NOMO-1 (cell line): ENCODE results near the gene PCBP3.
"Not testable (repeated sequence)": the region's sequence is repeated elsewhere in the genome, so short reads cannot be mapped to it uniquely, and the experiment has no call there.

Source experiments
- DNase-seq, 2 experiments: peaks; one replicate each; lab custom pipeline; 2025; ENCODE audit not compliant: unreplicated experiment in 2 of 2; lab: John Stamatoyannopoulos, UW

Gene PCBP3

GRCh38 chr21:45970674-45971615, 327.4 kb downstream of the PCBP3 start:
- peak in 1 of 2 experiments; percentile 9 for DNase-seq

DNA sequence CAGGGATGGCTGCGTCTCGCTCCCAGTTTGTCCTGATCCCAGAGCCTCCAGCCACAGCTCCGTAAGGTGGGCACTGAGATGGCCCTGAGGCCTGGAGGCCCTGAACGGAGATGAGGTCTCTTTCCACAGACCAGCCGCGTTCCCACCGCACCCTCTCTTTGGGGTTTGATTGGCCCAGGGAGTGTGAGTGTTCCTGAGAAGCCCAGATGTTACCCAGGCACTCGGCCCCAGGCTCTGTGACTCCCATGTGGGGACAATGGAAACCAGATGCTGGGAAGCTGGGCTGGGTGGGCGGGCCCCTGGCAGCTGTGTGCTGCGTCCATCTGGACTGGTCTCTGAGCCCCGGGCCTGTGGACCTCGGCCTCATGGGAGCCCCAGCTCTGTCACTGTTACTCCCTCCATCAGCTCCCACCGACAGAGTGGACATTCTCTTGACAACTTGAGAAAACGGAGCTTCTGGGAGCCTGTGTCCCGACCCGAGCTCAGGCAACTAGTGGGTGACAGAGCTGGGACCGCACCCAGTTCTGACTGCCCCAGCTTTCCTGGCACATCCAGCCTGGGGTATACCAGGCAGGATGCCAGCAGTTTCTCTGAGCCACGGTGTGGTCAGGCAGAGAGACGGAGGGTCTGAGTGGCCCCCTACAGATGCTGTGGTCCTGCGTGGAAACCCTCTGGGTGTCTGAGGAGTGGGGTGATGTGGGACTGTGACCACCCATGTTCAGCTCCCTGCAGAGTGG, 328.3 kb downstream of the PCBP3 start:
- no peak for DNase-seq

DNA sequence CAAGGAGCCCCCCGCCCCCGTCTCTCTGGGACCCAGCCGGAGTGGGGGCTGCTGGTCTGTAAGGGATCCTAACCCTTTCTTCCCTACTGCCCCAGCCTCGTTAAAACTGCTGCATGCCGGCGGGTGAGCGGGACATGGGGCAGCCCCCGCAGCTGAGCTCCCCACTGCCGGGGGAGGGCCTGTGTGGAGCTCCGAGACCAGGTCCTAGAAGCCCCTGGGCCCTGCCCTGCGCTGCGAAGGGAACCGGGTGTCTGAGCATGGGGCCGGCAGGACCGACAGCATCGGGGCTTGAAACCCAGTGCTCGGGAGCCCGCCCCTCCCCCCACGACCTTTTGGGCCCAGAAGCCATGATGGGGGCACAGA, 328.8 kb downstream of the PCBP3 start:
- no peak for DNase-seq

DNA sequence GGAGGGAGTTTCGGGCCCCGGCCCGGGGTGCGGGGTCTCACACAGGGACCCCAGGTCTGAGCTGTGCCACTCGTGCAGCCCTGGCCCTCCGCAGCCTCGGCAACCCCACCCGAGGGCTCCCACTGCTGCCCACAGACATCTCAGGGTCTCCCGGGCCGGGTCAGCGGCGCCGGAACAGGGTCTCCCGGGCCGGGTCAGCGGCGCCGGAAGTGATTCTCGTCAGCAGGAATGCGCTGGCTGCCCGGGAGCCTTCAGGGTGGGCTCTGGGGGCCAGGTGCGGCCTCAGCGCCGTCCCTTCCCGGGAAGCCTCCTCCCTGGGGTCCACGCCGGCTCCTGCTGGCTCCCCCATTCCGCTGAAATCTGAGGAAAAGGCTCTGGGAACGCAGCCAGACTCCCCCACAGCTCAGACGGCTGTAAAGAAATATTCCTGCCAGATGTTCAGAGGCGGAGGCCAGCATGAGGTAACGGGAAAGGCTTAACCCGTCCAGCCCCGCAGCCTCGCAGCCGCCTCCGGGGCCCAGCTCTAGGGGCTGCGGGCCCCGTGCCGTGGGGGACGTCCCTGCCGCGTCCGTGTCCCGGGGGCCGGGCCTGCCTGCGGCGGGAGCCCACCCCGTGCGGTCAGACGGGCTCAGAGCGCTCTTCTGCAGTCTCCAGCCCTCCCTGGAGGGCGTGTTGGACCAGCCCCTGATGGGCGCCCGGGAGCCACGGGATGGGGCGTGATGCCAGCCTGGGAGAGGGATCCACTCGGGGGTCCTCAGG, 329.4 kb downstream of the PCBP3 start:
- DNase-seq, result no peak

DNA sequence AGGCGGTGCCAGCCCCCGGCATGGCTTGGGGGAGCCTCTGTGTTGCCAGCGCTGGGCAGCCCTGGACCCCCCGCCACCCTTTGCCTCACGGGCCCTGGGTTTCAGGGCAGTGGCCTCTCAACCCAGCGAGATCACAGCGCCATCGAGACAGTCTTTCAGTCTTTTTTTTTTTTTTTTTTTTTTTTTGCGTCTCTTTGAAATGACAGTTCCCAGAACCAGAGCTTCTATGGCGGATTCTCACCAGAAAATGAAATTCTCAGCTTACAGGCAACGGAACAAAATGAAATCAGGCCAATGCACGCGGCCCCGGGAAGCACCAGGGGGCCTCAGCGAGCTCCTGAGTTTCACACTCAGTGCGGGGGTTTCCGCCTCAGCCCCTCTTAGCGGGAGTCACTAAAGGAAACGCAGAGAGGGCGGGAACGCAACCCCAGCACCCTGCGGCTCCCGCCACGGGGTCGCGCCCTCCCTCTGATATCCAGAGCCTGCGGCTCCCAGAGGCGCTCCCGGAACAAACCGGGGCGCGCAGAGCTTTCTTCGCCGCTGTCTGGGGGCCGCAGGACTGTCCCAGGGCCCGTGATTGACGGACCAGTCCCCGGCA, 330.0 kb downstream of the PCBP3 start:
- DNase-seq, result peak; percentile 25 to 44

DNA sequence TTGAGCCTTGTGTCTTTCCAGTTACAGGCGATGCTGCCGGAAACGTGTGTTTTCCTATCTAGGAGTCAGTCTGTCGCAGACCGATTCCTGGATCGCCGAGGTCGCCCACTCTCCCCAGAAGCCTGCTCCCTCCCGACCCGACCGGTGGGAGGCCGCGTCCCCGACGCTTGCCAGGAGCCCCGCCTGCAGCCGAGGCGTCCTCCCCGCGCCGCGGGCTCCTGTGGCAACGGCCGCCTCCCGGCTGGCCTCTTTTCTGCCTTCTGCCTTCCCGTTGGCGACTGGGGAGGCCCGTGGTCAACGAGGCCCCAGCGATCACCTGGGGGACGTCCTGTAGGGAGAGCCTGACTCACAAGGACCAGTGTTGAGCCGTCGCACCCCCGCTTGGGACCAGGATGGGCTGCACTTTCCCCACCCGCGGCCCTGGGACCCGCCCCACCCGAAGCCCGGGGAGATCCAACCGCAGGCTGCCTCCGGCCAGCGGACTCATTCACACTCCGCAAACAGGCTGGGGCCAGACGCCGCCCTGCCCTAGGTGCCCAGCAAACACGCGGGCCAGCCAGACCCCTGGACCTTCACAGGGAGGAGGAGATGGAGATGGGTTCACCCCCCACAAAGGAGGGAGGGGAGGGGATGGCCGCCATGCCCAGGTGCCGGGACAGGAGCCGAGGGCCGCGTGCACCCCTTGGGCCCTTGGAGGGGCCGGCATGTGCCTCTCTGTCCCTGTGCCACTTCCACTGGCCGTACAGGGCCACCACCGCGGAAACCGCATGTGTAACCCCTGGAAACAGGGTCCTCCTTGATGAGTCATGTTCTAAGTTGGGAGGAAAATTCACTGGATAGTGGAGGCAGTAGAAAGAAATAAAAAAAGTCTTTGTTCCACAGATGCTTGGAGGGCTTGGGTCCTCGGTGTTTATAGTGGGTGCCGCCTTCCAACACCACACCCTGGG, 330.8 kb downstream of the PCBP3 start:
- DNase-seq, result no peak

DNA sequence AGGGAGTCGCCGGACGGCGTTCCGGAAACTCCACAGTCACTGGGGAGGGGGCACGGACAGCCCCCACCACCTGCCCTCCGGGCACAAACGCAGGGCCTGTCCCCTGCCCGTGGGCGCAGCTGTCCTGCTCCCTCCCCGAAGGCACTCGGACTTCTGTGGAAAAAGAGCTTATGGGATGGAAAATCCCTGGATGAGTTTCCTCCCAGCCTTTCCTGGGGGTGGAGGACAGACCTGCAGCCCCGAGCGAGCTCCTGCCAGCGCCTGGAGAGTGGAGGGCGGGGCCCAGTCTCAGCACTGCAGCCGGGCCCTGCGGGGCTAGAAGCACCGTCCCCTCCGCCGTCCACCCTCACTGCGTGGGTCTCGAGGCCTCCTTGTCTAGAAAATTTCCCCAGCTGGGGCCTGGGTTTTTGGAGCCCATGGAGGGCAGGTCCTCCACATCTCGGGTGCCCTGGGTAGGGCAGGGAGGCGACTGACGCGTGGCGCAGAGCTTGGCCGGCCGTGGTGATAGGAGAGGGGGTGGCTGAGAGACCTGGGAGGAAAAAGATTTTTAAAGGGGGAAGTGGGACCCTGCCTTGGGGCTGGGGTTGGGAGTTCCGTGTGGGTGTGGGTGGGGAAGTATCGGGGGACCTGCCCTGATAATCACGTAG, 331.6 kb downstream of the PCBP3 start:
- DNase-seq, result no peak

GRCh38 chr21:45975667-45976409, 332.3 kb downstream of the PCBP3 start:
- DNase-seq, result not testable (repeated sequence)

DNA sequence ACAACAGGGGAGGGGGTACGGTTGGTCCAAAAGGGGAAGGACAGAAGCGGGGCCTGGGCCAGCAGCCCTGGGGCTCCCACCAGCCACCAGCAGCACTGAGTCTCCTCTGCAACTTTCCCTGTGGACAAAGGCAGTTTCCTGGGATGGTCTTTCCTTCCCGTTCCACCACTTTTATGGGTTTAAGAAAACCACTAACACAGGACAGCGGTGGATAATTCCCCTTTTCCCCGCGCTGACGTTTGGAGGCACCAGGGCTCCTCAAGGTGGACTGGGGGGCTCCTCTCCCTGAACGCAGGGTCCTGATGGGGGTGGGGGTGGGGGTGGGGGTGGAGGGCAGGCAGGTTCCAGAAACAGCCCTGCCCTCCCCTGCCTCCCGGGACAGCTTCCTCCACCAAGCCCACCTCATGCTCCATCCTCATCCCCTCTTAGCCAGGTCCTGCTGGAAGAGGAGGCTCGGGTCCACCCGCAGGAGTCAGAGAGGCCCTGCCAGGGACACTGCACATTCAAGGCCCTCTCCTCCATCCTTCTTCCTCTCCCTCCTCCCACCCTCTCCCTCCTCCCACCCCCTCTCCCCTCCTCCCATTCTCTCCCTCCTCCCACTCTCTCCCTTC, 333.3 kb downstream of the PCBP3 start:
- DNase-seq, result no peak

- DNase-seq, result no peak
These were observed 333.9 kb downstream of the PCBP3 start for GRCh38 chr21:45977396-45977795.

- peak in 1 of 2 experiments; percentile 7 for DNase-seq
These were observed 335.7 kb downstream of the PCBP3 start for GRCh38 chr21:45979141-45979631.

DNA sequence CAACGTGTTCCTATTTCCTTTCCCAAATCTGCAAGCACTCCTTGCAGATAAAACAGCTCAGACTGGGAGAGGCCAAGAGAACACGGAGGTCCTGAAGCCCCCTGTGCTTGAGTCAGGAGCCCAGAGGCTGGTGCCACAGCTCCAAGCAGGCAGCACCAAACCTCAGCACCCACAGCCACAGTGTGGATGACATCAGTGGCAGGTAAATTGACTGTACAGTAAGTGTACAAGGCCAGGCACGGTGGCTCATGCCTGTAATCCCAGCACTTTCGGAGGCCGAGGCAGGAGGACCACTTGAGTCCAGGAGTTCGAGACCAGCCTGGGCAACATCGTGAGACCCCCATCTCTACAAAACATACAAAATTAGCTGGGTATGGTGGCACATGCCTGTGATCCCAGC, 336.1 kb downstream of the PCBP3 start:
- DNase-seq, result no peak

DNA sequence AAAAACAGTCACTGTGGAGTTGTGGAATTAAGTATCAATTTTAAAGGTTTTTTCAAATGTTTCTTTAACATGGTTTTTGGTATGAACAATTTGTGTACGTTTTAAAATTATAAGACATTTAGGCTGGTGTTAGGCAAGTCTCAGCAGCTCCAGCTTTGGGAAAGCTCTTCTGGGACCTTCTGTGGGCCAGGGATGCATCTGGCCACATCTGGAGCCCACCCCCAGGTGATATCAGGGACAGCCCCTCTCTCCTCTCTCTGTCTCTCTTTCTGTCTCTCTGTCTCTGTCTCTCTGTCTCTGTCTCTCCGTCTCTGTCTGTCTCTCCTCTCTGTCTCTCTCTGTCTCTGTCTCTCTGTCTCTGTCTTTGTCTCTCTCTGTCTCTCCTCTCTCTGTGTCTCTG, 336.7 kb downstream of the PCBP3 start:
- no peak for DNase-seq

DNA sequence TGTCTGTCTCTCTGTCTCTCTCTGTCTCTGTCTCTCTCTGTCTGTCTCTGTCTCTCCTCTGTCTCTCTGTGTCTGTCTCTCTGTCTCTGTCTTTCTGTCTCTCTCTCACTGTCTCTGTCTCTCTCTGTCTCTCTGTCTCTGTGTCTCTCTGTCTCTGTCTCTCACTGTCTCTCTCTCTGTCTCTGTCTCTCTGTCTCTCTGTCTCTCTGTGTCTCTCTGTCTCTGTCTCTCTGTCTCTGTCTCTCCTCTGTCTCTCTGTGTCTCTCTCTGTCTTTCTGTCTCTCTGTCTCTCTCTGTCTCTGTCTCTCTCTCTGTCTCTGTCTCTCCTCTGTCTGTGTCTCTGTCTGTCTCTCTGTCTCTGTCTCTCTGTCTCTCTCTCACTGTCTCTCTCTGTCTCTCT, 337.2 kb downstream of the PCBP3 start:
- no peak for DNase-seq

DNA sequence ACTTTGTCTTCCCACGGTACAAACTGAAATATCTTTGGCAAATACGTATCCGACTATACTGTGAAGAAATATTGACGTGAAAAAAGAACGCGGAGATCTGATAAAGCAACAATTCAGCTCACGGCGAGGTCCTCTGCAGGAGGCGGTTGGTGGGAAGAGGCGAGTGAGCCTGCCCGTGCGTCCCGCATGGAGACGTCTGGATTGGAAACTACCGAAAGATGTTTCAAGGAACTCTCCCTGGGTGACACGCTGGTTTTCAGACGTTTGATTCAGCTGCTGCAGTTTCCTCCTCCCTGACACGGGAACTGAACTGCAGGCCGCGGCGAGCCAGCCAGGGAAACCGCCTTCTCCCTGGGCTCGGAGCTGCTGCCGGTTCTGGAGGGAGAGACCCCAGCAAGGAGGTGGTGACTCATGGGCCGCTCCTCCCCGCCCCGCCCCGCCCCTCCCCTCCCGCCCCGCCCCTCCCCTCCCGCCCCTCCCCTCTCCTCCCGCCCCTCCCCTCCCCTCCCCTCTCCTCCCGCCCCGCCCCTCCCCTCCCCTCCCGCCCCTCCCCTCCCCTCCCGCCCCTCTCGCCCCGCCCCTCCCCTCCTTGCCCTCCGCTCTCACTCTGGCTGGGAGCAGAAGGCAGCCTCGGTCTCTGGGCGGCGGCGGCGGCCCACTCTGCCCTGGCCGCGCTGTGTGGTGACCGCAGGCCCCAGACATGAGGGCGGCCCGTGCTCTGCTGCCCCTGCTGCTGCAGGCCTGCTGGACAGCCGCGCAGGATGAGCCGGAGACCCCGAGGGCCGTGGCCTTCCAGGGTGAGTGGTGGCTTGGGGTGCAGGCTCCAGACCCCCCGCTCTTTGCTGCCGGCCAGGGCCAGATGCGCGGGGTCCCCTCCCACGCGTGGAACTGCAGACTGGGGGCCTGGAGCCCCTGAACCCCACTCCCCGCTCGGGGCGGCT, 337.9 kb downstream of the PCBP3 start, which contains the start of gene COL6A1:
COL6A1 (plus strand) TSS at position 620 of the 941 bp plus-strand sequence; CDS start at position 701, 81 bp downstream.
- DNase-seq, result peak; percentile 59 to 69

DNA sequence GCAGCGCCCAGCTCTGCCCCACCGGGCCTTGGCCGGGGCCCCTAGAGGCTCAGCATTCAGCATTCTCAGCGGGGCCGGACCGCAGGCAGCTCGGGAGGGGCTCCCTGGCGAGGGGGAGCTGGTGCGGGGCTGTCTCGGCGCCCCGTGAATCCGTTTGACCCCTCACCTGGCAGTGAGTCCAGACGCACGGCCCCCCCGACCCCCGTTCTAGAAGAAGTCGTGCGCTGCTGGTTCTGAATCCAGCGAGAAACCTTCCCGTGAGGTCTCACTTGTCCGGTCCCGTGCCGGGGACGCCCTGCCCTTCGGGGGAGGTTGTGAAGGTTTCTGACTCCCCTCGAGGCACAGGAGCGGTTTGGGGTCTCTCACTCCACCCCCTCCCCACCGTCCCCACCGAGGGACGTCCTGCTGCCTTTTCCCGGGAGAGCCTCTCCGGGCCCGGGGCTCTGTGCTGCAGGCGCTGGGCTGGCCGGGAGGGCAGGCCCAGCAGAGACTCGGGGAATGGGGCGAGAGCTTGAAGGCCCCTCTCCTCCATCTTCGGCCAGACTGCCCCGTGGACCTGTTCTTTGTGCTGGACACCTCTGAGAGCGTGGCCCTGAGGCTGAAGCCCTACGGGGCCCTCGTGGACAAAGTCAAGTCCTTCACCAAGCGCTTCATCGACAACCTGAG, 338.7 kb downstream of the PCBP3 start:
- no peak for DNase-seq
